ENCODE data around the gene FTH1. TPM values are rescaled to one million over a fixed set of nuclear protein-coding genes. Genes with fewer than 3 reads are reported as not detected.

The FTH1 gene
- total and polyA plus RNA-seq, 2 of the 8 experiments (the other 6 are each of a cell fraction or from before 2014, with no cell fraction given): 1,153 to 1,461 TPM

GRCh38 chr11:61918251-61918937 is 49.0 kb downstream of the FTH1 start:
- Histone ChIP-seq H3K27me3 (replicated peaks in 1 of 4; ENCODE audit: control insufficient read depth in 3 of 4, extremely low read depth in 1 of 4, insufficient read depth in 3 of 4, low read length in 3 of 4) (peaks cover 0 to 28% (median 19%) of the 10 kb centered on the region in 4 experiments; a peak in 6 of 7 replicates), H2BK12ac (ENCODE audit: low read depth, low read length) (peak overlapping the region; percentile 12; the same call in 1 of the 2 replicates), H4K5ac (ENCODE audit: insufficient read length, low read depth, low read length) (peak overlapping the region; percentile 7), H2BK120ac (replicated peaks; ENCODE audit: low read depth, low read length) (peak overlapping the region; percentile 15), H2BK5ac (ENCODE audit: low read depth, low read length) (no peak overlapping the region), H3K4me1 (replicated peaks in 1 of 4; ENCODE audit: control insufficient read depth in 3 of 4, insufficient read depth in 4 of 4, low read length in 3 of 4) (peaks cover 5 to 20% (median 8%) of the 10 kb centered on the region in 4 experiments), H3K23ac (ENCODE audit: insufficient read length) (no peak overlapping the region), H3K79me2 (ENCODE audit: control insufficient read depth in 1 of 2, insufficient read depth in 2 of 2, low read length in 2 of 2) (no peaks in the 10 kb centered on the region), H3K27ac (ENCODE audit: low read depth, low read length) (no peak overlapping the region), H3K18ac (ENCODE audit: extremely low read depth, low read length) (no peak overlapping the region; the same call in 1 of the 2 replicates), H3K4ac (replicated peaks; ENCODE audit: insufficient read length, low read depth, low read length) (peak overlapping the region; percentile 49), H2BK15ac (ENCODE audit: low read length) (peak overlapping the region; percentile 98), H3K36me3 (ENCODE audit: control insufficient read depth in 2 of 4, insufficient read depth in 4 of 4, low read length in 3 of 4) (no peaks in the 10 kb centered on the region), H2BK20ac (ENCODE audit: low read length) (no peak overlapping the region), H2AK5ac (ENCODE audit: low read depth, low read length) (no peak overlapping the region), H2AFZ (ENCODE audit: low read length) (no peak overlapping the region), H3K79me1 (ENCODE audit: low read depth, low read length) (no peaks in the 10 kb centered on the region), H4K91ac (replicated peaks; ENCODE audit: insufficient read length, low read length) (no peak overlapping the region), H3K56ac (replicated peaks; ENCODE audit: insufficient read length, low read depth, low read length) (no peak overlapping the region), H3K4me3 (ENCODE audit: extremely low read depth in 1 of 4, insufficient read depth in 2 of 4, low read depth in 3 of 4, low read length in 4 of 4) (0 out of 8 replicates have a peak overlapping the region, but pooled peaks of 1 of the 4 experiments have one; percentile 66), H4K8ac (ENCODE audit: extremely low read depth, insufficient read depth, low read length) (no peak overlapping the region), H4K20me1 (replicated peaks in 1 of 2; ENCODE audit: control insufficient read depth in 1 of 2, insufficient read depth in 2 of 2, low read length in 2 of 2) (no peaks in the 10 kb centered on the region), H3K4me2 (ENCODE audit: insufficient read depth in 1 of 2, low read depth in 2 of 2, low read length in 2 of 2) (peak overlapping the region; percentile 66 to 86; a peak in 2 of 4 replicates), H3K9me3 (ENCODE audit: insufficient read depth in 2 of 2, low read depth in 1 of 2, low read length in 1 of 2) (no peaks in the 10 kb centered on the region), H3K14ac (ENCODE audit: insufficient read length) (no peak overlapping the region), H3K9ac (replicated peaks in 1 of 4; ENCODE audit: extremely low read depth in 1 of 4, low read depth in 3 of 4, low read length in 3 of 4) (no peak overlapping the region), H3K23me2 (ENCODE audit: low read depth, low read length) (peaks cover 7% of the 10 kb centered on the region; the same call in 1 of the 2 replicates)
- FAIRE-seq: no peak
- no peak for TF ChIP-seq KDM4A (IDR thresholded peaks at IDR 0.05; ENCODE audit: low read depth, low read length, severe bottlenecking)
- no peak for TF ChIP-seq YY1 (IDR thresholded peaks at IDR 0.05; ENCODE audit: low read depth, low read length)
- TF ChIP-seq JUND (IDR thresholded peaks at IDR 0.05; ENCODE audit: low read length): no peak
- no peak for TF ChIP-seq SUZ12 (IDR thresholded peaks at IDR 0.05; ENCODE audit: low read length)
- no peak for TF ChIP-seq JUN (IDR thresholded peaks at IDR 0.05; ENCODE audit: low read depth, low read length)
- no peak for TF ChIP-seq ATF3 (IDR thresholded peaks at IDR 0.05; ENCODE audit: insufficient read depth, low read depth, low read length)
- no peak for TF ChIP-seq SP4 (IDR thresholded peaks at IDR 0.05; ENCODE audit: low read length)
- TF ChIP-seq NRF1 (IDR thresholded peaks at IDR 0.05; ENCODE audit: low read depth, low read length): no peak
- no peak for TF ChIP-seq SP2 (IDR thresholded peaks at IDR 0.05; ENCODE audit: low read length)
- no peak for TF ChIP-seq RAD21 (IDR thresholded peaks at IDR 0.05 in 1 of 2, conservative IDR thresholded peaks at IDR 0.05 in 1 of 2; ENCODE audit: low read depth in 2 of 2, low read length in 2 of 2)
- no peak for TF ChIP-seq CTBP2 (IDR thresholded peaks at IDR 0.05; ENCODE audit: borderline replicate concordance, insufficient read depth, insufficient read length, low read length)
- no peak for TF ChIP-seq POU5F1 (IDR thresholded peaks at IDR 0.05; ENCODE audit: low read depth, low read length)
- POLR2A ChIA-PET (ENCODE audit: partially characterized antibody): interaction anchor here (1.9 to 2.4 kb wide), 2 partner anchors 16 to 45 kb away, joined by 5 to 9 read pairs; no protein-coding TSS in a partner anchor
- no peak for DNase-seq (ENCODE audit: low read depth in 1 of 2, low spot score in 2 of 2)
- WGBS, 2 experiments (ENCODE audit: extremely low coverage in 1 of 2, insufficient coverage in 1 of 2, insufficient read length in 1 of 2, insufficient replicate concordance in 2 of 2, low coverage in 1 of 2, low lambda C conversion rate in 2 of 2, missing lambda C conversion rate in 1 of 2): 88% methylated on average over 14 of the region's 14 CpGs; no CpG with 5 or more reads in 1 of the 2 experiments
- CTCF ChIA-PET (ENCODE audit: partially characterized antibody): interaction anchor here (1.5 to 9.2 kb wide), 4 partner anchors 16 to 54 kb away, joined by 3 to 225 read pairs (median 8); no protein-coding TSS in a partner anchor

Data from H1 (cell line).